GM21526 (cell line): ENCODE data around the gene OXT.
"Not testable (repeated sequence)": the region's sequence is repeated elsewhere in the genome, so short reads cannot be mapped to it uniquely, and the experiment has no call there.

ENCODE experiments used
- ATAC-seq: cut with Tn5 transposase; IDR thresholded peaks from one replicate; pipeline ENCODE4 v1.9.1; 2021; ENCODE audit warnings: moderate library complexity; ENCODE audit not compliant: unreplicated experiment, low FRiP score

The OXT gene

GRCh38 chr20:3047486-3048419 lies 23.7 kb upstream of the OXT start:
- ATAC-seq = no peak

- no peak for ATAC-seq
These were observed 19.9 kb upstream of the OXT start for GRCh38 chr20:3051385-3052019.

- no peak for ATAC-seq
These were observed 11.9 kb upstream of the OXT start for GRCh38 chr20:3059489-3059888.

GRCh38 chr20:3064119-3064518 lies 7.3 kb upstream of the OXT start:
- not testable (repeated sequence) for ATAC-seq

GRCh38 chr20:3067139-3068014 lies 4.0 kb upstream of the OXT start:
- no peak for ATAC-seq

- ATAC-seq = no peak
These were observed 3.3 kb upstream of the OXT start for GRCh38 chr20:3068075-3068474.

- no peak for ATAC-seq
These were observed 2.2 kb upstream of the OXT start for GRCh38 chr20:3068986-3069900.

- no peak for ATAC-seq
These were observed 695 bp upstream of the OXT start for GRCh38 chr20:3070725-3071124.

- no peak for ATAC-seq
These were observed 182 bp upstream of the OXT start for GRCh38 chr20:3071266-3071609.

GRCh38 chr20:3072530-3073250 lies 1.3 kb downstream of the OXT start:
- no peak for ATAC-seq

GRCh38 chr20:3073251-3073643 lies 1.8 kb downstream of the OXT start:
- ATAC-seq = not testable (repeated sequence)

- ATAC-seq = no peak
These were observed 3.4 kb downstream of the OXT start for GRCh38 chr20:3074812-3075211.

- not testable (repeated sequence) for ATAC-seq
These were observed 3.9 kb downstream of the OXT start for GRCh38 chr20:3075315-3075714.

- ATAC-seq = no peak
These were observed 6.3 kb downstream of the OXT start for GRCh38 chr20:3077618-3078134.

GRCh38 chr20:3080939-3081388 lies 9.5 kb downstream of the OXT start:
- ATAC-seq = no peak

GRCh38 chr20:3081641-3082040 lies 10.2 kb downstream of the OXT start:
- ATAC-seq = no peak

- no peak for ATAC-seq
These were observed 11.0 kb downstream of the OXT start for GRCh38 chr20:3082306-3082951.
